Kasumi-1 (cell line): ENCODE data around the gene FAM53B.

Experiments
- DNase-seq, 2 experiments: peaks; one replicate each; lab custom pipeline; 2025; lab: John Stamatoyannopoulos, UW

FAM53B gene

GRCh38 chr10:124708922-124709520 lies 35.2 kb downstream of the FAM53B start:
- DNase-seq, result peak in 1 of 2 experiments; percentile 7

DNA sequence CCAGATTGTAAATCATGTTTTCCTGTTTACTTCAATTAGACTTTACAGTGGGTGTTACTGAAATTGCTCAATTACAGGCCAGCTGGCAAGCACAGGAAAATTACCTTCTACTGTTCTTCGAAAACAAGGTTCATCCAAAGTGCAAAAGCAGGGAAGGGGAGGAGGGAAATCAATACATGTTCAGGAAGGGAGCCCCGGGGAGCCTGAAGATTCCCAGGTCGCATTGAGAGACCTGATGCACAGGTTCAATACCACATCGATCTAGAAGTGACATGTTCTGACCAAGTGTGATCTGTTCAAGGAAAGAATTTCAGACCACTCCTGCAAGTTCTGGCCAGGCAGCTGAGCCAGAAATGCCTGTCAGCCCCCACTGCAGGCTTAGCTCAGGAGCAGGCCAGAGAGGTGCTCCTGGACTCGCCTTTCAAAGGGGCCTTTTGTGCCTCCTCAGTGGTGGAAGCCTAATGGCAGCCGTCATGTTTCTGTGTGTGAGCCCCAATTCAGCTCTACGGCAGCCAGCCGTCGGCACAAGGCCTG lies 35.9 kb downstream of the FAM53B start:
- no peak for DNase-seq

- DNase-seq, result no peak
These were observed 36.6 kb downstream of the FAM53B start for GRCh38 chr10:124707551-124707950.

DNA sequence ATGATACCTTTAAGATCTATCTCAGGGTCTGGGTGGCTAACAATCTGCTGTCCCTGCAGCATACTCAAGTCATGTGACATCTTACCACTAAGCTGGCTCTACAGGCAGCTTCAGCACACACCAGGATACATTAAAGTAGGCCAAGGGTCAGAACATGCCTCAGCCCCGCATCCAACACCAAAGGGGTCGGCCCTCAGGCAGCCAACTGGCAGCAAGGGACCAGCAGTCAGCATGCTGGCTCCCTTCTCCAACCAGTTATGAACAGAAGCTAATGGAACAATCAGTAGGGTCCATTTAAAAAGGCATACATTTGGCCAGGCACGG lies 37.1 kb downstream of the FAM53B start:
- DNase-seq, result no peak

- DNase-seq, result no peak
These were observed 37.6 kb downstream of the FAM53B start for GRCh38 chr10:124706462-124707143.

- DNase-seq, result peak; percentile 6 to 18
These were observed 38.2 kb downstream of the FAM53B start for GRCh38 chr10:124705817-124706461.

- DNase-seq, result peak in 1 of 2 experiments; percentile 11
These were observed 38.8 kb downstream of the FAM53B start for GRCh38 chr10:124705381-124705740.

DNA sequence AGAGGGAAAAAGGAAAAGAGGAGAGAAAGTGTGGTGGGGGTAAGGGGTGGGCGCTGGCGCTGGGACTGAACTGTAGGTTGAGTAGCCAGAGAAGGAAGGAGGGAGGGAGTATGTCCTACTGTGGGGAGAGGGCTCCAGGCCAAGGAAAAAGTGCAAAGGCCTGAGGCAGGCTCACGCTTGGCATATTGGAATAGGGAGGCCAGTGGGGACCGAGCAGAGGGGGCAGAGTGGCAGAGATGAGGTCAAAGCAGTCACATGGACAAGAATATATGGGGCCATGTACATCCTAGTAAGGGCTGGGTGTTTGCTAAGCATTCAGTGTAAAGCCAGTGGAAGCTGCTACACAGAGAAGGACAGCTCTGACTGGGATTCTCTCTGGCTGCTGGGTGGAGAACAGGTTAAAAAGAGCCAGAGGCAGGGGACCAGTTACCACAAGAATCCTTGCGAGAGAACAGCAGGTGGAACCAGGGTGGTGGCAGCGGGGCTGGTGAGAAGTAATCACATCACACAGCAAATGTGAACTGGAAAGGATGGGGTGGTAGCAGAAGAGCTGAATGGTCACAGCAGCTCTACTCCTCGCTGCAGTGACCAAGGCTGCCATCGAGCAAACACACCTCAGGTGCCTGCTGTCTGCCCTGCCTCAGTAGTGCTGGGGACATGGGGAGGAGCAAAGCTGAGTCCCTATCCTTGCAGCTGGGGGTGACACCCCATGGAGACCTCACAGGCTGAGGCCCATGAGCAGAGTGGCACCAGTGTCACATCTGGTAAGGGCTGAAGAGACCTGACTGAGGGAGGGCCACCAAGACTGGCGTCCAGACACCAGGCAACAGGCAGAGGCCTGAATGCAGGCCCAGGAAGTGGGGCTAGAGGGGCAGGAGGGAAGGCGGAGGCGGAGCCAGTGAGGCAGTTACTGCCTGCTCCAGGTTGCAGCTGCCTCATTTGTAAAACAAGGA lies 39.5 kb downstream of the FAM53B start:
- no peak for DNase-seq

GRCh38 chr10:124703778-124704427 lies 40.3 kb downstream of the FAM53B start:
- DNase-seq, result no peak

DNA sequence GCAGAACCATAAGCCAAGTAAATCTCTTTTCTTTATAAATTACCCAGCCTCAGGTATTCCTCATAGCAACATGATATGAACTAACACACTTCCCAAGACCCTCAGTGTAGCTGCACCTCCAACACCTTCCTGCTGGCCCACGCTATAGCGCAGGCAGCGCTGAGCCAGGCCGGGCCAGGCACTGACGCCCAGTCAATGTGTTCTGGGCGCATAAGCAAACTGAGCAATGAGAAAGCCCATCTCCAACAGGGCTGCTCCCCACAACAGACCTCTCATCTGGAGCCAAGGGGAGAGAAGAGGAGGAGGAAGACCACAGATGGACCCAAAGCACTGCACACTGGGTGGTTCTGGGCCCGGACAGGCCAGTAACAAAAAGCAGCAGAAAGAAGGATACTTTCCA lies 40.8 kb downstream of the FAM53B start:
- DNase-seq, result no peak

DNA sequence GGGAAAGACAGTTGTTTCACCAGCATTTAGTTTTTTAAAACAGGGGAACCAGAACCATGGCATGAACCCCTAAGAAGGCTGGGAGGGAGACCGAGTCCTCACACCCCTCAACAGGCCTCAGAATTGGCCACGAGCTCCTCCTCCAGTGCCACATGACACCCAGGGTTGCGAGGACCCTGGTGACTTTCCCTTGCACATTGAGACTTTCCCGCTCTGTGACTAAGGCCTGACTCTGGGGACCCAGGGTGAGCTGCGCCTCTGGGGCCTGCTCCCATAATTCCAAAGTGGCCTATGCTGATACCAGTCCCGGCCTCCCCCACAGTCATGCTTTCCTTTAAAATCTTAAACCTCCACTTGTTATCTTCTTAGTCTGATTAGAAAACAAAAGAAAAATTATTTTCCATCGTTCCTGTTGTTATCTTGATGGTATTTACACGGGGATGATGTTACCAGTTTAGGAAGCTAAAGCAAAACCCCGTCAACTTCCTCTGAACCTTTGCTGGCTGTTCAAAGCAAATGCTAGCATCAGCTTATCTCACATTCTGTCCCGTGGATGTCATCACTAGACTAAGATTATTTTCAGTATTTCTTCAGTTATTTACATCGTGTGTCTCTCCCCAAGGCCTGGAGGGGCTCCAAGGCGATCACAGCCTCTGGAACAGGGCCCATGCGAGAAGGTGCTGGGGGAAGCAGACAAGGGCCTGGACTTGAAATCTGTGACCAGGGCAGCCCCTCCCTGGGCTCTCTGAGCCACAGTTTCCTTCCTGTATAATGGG lies 42.1 kb downstream of the FAM53B start:
- peak in 1 of 2 experiments; percentile 8 for DNase-seq

DNA sequence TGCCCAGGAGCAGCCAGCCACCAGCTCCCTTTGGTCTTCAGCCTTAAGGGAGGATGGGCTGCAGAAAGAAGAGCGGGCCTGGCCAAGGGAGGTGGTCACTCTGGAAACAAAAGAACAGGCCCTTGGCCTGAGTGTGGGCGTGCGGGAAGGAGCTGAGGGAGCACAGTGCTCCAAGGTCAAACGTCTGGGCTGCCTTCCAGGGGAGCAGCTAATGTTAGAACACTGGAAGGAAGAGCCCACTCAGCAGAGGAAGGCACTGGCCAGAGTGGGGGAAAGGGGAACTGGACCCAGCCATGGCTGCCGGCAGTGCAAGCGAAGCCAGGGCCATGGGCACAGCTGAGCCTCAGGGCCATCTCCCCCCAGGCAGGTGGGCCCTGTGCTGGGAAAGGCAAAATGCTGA lies 42.7 kb downstream of the FAM53B start:
- DNase-seq, result peak in 1 of 2 experiments; percentile 9

GRCh38 chr10:124701038-124701365 lies 43.2 kb downstream of the FAM53B start:
- DNase-seq, result no peak

DNA sequence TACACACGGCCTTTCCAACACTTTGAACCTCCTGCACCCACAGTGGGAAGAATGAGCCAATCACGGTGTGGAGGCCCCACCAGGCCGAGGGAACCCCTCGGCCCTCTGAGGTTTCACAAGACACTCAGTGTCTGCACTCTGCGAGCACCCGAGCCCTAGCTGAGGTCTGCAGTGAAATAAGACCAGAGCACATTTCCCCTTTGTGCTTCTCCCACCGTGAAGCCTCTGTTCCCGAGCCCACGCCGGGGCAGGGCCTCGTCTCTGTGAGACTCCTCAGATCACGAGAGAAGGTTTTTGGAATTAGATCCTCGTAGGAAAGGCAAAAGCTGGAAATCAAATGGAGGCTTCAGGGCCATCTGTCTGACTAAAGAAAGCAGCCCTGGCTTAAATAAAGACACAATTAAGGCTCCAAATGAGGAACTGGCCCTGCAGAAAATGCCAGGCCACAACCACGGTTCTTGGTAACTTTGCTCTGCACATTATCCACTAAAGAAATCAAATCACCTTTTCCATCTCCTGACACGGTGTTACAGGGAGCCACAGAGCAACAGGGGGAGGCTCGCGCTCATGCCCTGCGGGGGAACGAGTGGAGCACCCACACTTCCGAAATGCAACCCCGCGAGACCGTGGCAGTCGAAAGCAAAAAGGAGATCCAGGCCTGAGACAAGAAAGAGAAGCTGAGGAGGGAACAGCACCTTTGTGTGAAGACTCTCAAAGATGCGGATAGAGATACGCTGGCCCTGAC lies 43.7 kb downstream of the FAM53B start:
- DNase-seq, result peak; percentile 66 to 68

DNA sequence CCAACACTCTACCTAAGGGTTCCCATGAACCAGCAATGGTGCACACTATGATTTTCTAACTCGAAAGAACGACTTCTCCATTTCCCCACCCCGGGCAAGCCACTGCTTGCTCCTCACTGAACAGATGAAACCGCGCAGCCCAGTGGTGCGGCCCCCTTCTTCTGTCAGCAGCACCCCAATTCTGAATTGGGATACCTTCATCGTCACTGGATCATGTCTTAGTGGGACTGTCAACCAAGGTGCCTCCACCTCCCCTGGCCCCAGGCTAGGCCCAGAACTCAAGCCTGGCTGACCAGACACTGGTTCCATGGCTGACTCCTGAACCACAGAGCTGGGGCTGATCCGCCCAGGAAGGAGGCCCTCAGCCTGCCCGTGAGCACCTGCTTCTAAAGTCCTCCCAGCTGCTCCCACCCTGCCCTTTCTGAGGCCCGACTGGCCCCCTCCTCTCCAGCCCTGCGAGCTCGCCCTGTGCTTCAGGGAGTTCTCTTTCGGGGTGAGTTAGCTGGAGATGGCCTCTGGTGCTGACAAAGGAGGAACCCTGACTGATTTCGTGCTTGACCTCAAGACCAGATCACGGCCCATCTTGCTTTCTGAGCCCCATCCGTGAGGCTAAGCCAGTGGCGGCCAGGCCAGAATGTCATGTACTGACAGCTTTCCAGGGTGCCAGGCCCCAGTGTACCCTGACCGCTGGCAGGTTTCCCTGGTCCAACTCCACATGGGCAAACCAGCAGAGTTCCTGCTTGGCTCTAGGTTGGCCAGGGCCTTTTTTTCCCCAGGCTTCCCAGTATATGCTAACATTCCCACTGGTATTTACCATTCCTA lies 44.5 kb downstream of the FAM53B start:
- no peak for DNase-seq

DNA sequence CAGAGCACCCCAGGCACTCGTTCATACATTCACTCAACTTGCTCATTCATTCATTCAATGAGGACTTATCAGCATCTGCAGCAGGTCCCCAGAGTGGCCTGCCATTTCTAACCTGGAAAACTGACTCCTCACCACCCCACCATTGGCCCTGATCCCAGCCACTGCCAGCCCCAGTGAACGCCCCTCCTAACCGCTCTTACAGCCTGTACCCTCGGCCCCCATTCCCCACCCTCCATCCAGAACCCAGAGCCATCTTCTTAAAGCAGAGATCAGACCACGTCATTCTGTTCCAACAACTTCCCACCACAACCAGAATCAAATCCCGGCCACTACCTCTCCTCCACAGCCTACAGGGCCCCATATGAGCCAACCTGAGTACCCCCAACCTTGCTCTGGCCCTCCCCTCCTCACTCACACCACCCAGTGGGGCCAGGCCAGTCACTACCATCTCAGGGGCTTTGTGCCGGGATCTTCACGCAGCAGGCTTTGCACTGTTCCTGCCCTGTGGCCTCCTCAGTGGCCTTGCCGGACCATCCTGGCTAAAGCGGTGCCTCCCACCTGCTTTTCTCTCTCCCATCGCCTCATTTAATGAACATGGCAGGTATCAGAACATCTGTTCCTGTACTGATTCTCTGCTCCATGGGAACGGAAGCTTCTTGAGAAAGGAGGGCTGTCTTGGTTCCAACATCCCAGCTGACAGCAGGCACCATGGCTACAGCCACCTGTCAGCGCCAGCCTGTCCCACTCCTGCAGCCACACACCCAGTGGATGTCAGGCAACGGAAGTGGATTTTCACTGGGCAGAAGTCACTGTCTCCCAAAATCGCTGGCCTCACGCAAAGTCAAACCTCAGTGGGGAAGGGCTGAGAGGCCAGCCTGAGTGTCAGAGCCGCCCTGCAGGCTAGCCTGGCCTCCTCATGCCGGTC lies 45.4 kb downstream of the FAM53B start:
- no peak for DNase-seq

GRCh38 chr10:124697837-124698544 lies 46.2 kb downstream of the FAM53B start:
- no peak for DNase-seq

- DNase-seq, result no peak
These were observed 46.7 kb downstream of the FAM53B start for GRCh38 chr10:124697443-124697836.
